ENCODE data around the gene AP1S2.
A peak's percentile ranks its signal among the peaks of the same experiment; 100 is the strongest.

The AP1S2 gene

DNA sequence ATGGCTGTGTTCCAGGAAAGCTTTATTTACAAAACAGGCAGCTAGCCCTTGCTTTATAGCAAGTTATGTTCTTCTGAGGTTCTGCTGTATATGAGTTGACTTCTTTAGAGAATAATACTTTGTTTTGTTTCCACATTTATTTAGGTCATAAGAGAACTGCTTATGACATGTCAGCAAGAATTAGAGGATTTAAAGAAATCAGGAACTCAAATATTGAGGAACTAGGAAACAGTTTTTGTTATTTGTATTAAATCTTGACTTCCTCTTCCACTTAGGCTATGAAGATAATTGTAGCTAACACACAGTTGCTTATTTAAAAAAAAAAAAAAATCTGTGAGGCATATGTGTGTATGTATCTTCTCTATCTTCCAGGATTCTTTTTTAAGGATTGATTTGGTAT, 50.0 kb downstream of the AP1S2 start:
- no peak for DNase-seq

DNA sequence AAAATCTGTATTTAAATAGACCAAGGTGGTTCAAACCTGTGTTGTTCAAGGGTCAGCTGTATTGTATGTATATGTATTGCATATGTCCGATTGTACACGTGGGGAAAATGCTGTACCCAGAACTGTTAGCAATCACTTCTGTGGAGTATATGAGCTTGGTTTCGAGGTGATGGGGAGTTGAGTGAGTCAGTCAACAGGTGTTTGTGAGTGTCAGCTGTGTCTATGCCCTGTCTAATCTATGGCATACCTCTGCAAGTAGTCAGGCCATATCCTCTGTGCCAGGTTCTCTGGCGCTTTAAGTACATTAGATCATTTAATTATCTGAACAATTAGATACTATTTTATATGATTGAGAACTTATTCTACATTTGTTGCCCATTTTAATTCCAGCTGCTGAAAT, 56.9 kb downstream of the AP1S2 start:
- DNase-seq, result no peak

DNA sequence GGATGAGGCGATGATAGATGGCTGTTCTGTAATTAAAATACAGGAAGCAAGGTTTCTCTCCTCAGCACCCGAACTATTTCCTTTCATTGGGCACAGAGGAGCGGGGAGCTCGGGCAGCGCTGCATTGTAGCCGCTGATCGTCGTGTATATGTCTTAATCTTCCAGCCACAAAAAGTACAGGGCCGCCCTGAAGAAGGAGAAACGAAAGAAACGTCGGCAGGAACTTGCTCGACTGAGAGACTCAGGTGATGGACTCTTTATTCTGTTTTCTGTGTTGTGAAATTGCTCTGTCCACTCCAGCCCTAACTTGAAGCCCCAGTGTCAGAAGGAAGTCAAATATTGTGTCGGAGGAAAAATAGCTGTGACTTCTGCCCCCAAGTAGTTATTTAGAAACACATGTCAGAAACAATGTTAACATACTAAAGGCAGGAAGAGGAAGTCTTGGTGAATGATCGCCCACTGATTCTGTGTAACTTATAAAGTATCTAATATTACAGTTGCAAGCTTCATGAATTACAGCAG, 63.8 kb downstream of the AP1S2 start:
- DNase-seq, result no peak

- peak; percentile 87 to 92 for DNase-seq
Observed at GRCh38 chrX:15789979-15790768, 64.4 kb downstream of the AP1S2 start, which contains the start of gene ZRSR2. TSS of gene ZRSR2 (plus strand) at chrX:15790484. CDS start at chrX:15790496, 12 bp downstream.

- DNase-seq, result peak in 1 of 2 donors; percentile 12
Observed at GRCh38 chrX:15786915-15787314, 67.7 kb downstream of the AP1S2 start.

- peak in 1 of 2 donors; percentile 29 for DNase-seq
Observed at GRCh38 chrX:15785176-15785750, 69.3 kb downstream of the AP1S2 start.

DNA sequence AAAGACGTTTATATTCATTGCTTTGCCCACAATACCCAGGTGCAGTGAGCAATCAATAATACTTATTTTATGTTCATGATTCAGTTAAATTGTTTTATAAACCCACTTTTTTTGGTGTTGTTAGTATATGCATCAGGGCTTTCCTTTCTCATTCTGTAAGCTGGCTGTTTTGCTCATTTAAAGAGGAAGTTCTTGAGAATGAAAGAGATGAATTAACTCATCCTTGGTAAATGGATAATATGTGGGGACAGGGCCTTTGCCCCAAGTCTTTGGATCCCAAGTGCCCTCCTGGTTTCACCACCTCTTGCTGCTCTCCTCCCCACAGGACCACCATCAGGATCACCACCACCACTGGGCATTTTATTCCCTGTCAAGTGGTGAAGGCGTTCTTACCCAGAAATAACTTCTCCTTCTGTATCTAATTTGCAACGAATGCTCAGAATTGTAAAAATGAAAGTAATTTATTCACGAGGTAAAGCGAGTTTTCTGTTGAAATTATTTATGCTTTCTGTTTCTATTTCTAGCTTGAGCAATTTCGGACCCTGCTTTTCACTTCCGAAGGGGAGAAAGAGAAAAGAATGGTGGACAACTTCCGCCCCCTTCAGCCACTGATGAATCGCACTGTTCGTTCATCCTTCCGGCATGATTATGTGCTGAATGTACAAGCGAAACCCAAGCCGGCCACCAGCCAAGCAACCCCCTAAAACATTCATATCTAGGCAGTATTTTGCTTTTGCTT, 72.5 kb downstream of the AP1S2 start:
- peak; percentile 24 to 43 for DNase-seq

All from CD4-positive, alpha-beta T cell treated with Interleukin-1 beta for 1 hour (primary cell).